ENCODE measurements around the gene ZNF879.

- TF ChIP-seq, protein P1, sequence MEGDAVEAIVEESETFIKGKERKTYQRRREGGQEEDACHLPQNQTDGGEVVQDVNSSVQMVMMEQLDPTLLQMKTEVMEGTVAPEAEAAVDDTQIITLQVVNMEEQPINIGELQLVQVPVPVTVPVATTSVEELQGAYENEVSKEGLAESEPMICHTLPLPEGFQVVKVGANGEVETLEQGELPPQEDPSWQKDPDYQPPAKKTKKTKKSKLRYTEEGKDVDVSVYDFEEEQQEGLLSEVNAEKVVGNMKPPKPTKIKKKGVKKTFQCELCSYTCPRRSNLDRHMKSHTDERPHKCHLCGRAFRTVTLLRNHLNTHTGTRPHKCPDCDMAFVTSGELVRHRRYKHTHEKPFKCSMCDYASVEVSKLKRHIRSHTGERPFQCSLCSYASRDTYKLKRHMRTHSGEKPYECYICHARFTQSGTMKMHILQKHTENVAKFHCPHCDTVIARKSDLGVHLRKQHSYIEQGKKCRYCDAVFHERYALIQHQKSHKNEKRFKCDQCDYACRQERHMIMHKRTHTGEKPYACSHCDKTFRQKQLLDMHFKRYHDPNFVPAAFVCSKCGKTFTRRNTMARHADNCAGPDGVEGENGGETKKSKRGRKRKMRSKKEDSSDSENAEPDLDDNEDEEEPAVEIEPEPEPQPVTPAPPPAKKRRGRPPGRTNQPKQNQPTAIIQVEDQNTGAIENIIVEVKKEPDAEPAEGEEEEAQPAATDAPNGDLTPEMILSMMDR (conservative IDR thresholded peaks at IDR 0.05): no peak
- TF ChIP-seq ZFX (IDR thresholded peaks at IDR 0.05): no peak
Observed at GRCh38 chr5:178983728-178984127, 39.9 kb upstream of the ZNF879 start.
